GM12874 (cell line): Measurements from ENCODE around the gene TMPRSS11E.

Experiments
- TF ChIP-seq, protein P1 (sequence below): IDR thresholded peaks from 2 replicates; pipeline ENCODE4 v1.5.1; 2011; ENCODE audit warnings: low read depth, mild to moderate bottlenecking, control low read depth, low read length, moderate library complexity; ENCODE audit not compliant: insufficient read depth

Gene TMPRSS11E

DNA sequence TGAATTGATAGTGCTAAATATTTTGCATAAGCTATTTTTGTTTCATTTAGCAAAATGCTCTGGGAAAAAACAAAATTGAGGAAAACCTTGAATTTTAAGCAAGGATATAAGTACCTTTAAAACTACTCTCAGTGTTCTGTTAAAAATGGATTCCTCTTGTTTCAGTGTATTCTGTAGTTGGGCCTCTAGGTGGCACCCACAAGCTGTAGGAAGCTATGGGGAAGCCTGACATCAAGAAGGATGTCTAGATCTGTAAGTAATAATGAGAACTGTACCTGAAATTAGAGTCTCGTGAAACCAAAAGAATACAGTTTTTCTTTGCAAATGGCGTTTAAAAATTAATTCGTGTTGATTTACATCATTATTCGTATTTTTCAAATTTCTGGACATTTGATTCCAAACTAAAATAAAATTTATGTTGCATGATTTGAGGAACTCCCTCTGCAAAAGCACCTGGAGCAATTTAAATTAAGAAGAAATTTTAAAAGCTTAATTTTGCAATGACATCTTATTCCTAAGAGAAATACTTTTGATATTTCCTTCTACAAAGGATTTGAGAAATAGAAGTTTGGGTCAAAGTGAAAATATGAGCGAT lies 51.2 kb downstream of the TMPRSS11E start:
- TF ChIP-seq, protein P1, sequence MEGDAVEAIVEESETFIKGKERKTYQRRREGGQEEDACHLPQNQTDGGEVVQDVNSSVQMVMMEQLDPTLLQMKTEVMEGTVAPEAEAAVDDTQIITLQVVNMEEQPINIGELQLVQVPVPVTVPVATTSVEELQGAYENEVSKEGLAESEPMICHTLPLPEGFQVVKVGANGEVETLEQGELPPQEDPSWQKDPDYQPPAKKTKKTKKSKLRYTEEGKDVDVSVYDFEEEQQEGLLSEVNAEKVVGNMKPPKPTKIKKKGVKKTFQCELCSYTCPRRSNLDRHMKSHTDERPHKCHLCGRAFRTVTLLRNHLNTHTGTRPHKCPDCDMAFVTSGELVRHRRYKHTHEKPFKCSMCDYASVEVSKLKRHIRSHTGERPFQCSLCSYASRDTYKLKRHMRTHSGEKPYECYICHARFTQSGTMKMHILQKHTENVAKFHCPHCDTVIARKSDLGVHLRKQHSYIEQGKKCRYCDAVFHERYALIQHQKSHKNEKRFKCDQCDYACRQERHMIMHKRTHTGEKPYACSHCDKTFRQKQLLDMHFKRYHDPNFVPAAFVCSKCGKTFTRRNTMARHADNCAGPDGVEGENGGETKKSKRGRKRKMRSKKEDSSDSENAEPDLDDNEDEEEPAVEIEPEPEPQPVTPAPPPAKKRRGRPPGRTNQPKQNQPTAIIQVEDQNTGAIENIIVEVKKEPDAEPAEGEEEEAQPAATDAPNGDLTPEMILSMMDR: peak; percentile 60

DNA sequence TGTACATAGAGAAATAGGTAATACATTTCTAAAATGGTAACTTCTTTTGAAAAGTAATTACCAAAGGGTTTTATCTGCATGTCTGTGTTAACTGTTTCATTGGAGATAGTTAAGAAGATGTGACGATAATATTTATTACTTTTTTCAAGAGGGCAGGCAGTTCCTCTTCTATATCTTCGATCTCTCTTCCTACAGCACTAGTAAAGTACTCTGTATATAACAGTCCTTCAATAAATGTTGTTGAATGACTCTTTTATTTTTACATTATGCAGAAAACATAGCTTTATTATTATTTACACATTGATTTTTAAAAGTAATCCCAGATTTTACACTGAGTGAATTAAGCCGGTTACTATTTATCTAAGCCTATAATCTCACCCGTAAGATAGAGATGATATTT lies 51.8 kb downstream of the TMPRSS11E start:
- TF ChIP-seq, protein P1: no peak

DNA sequence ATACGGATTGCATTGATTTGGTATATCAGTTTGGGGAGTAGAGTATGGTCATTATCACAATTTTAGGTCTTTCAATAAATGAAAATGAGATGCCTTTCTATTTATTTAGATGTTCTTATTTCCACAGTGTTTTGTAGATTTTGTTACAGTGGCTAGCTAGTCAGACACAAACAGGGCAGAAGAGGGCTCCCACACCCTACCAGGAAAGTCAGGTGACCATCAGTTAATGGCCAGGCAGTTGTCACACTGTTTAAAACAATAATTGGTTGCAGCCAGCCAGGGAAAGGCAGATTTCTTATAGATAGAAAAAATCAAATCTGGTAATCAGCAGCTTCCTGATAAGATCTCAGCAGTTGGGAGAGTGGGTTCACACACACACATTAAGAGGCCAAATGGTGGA lies 71.6 kb downstream of the TMPRSS11E start:
- TF ChIP-seq, protein P1: no peak

DNA sequence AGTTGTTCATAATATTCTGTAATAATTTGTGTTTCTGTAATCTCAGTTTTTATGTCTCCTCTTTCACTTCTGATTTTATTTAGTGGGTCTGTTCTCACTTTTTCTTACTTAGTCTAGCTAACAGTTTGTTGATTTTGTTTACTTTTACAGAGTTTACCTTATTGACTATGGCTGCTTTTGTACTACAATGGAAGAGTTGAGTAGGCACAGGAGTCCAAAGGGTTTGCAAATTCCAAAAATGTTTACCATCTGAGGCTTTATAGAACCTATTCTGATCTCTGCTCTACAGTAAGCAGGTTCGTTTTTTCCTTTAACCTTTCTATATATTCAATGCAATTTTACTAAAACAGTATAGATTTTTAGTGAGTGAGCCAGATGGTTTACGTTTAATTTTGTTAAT lies 73.7 kb downstream of the TMPRSS11E start:
- TF ChIP-seq, protein P1: no peak

DNA sequence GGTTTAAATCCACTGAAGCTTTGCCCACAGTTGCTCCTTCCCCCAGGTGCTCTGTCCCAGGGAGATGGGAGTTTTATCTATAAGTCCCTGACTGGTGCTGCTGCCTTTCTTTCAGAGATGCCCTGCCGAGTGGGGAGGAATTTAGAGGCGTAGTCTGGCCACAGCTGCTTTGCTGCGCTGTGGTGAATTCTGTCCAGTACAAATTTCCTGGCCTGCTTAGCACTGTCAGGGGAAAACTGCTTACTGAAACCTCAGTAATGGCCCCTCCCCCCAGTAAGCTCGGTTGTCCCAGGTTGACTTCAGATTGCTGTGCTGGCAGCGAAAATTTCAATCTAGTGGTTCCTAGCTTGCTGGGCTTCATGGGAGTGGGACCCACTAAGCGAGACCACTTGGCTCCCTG lies 88.7 kb downstream of the TMPRSS11E start:
- TF ChIP-seq, protein P1: no peak

DNA sequence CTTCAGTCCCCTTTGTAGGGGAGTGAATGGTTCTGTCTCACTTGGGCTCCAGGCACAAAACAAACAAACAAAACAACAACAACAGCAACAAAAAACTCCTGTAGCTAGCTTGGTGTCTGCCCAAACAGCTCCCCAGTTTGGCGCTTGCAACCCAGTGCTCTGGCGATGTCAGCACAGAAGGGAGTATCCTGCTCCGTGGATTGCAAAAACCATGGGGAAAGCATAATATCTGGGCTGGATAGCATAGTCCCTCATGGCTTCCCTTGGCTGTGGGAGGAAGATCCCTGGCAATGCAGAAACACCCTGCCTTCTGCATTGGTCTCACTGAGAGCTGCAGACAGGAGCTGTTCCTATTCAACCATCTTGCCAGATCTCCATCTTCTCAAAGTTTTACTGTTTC lies 89.1 kb downstream of the TMPRSS11E start:
- TF ChIP-seq, protein P1: no peak
